ENCODE measurements around the gene AKAP13.

The AKAP13 gene

GRCh38 chr15:85501574-85501973 lies 121.2 kb downstream of the AKAP13 start:
- Mint-ChIP-seq H3K4me3 (no peak overlapping the region), H3K36me3 (ENCODE audit: low read depth) (no peaks in the 10 kb centered on the region), H3K4me1 (peaks cover 82% of the 10 kb centered on the region), H3K27ac (no peak overlapping the region), H3K9me3 (no peaks in the 10 kb centered on the region), H3K27me3 (ENCODE audit: low read depth, poor library complexity) (no peaks in the 10 kb centered on the region)
- TF ChIP-seq CTCF (IDR thresholded peaks at IDR 0.05) = no peak
- no peak for DNase-seq

- TF ChIP-seq CTCF (IDR thresholded peaks at IDR 0.05) = no peak
- Mint-ChIP-seq H3K27me3 (ENCODE audit: low read depth, poor library complexity) (no peaks in the 10 kb centered on the region), H3K27ac (peak overlapping the region; percentile 93), H3K36me3 (ENCODE audit: low read depth) (no peaks in the 10 kb centered on the region), H3K9me3 (no peaks in the 10 kb centered on the region), H3K4me1 (peaks cover 73% of the 10 kb centered on the region), H3K4me3 (no peak overlapping the region)
- no peak for DNase-seq
Observed at GRCh38 chr15:85503151-85503799, 122.9 kb downstream of the AKAP13 start.

DNA sequence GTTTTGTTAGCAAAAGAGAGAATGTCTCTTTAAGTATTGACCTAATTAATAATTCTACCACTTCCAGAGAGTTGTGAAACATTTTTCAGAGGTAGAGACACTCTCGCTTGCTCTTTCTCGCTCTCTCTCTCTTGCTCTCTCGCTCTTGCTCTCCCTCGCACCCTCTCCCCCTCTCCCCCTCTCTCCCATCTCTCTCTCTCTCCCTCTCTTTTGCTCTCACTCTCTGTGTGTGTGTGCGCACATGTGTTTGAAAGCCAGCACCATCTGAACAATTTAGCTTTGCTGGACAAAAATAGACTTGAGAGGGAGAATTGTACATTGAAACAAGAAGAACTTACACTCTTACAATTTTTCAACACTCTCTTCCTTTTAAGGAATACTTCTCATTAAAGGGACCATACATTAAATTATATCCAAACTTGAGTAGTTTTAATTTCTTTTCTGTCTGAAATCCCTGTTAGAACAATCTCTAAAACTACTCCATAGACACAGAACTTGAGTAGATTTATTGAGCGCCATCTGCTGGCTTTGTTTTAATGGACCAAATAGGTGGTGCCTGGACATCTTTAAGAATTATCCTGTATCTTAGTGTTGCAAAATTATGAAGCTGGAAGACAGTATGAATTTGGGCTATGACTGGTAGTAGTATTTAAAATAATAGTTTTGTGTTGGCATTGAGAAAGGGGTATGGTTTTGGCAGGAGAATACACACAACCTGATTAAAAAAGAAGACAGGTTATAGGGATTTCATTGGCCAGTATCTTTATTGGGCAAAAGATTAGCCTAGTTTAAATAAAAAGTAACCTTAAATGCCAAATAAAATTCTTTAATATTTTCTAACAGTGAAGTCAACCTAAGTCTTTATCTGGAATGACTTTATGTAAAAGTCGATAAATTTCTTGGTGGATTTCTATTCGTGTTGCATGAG lies 124.6 kb downstream of the AKAP13 start:
- TF ChIP-seq CTCF (IDR thresholded peaks at IDR 0.05) = peak; percentile 45
- Mint-ChIP-seq H3K9me3 (no peaks in the 10 kb centered on the region), H3K27me3 (ENCODE audit: low read depth, poor library complexity) (no peaks in the 10 kb centered on the region), H3K27ac (peak overlapping the region; percentile 99), H3K4me3 (no peak overlapping the region), H3K4me1 (peaks cover 70% of the 10 kb centered on the region), H3K36me3 (ENCODE audit: low read depth) (no peaks in the 10 kb centered on the region)
- DNase-seq = peak; percentile 25

GRCh38 chr15:85507114-85507513 lies 126.7 kb downstream of the AKAP13 start:
- no peak for DNase-seq
- TF ChIP-seq CTCF (IDR thresholded peaks at IDR 0.05) = no peak
- H3K9me3 Mint-ChIP-seq = no peaks in the 10 kb centered on the region
- peaks cover 57% of the 10 kb centered on the region for H3K4me1 Mint-ChIP-seq
- no peak overlapping the region for H3K4me3 Mint-ChIP-seq
- H3K27ac Mint-ChIP-seq = no peak overlapping the region
- H3K27me3 Mint-ChIP-seq (ENCODE audit: low read depth, poor library complexity) = no peaks in the 10 kb centered on the region
- H3K36me3 Mint-ChIP-seq (ENCODE audit: low read depth) = peaks cover 4% of the 10 kb centered on the region

GRCh38 chr15:85509973-85510372 lies 129.6 kb downstream of the AKAP13 start:
- peak overlapping the region; percentile 79 for H3K27ac Mint-ChIP-seq
- peaks cover 4% of the 10 kb centered on the region for H3K9me3 Mint-ChIP-seq
- no peak for TF ChIP-seq CTCF (IDR thresholded peaks at IDR 0.05)
- no peak for DNase-seq
- no peak overlapping the region for H3K4me3 Mint-ChIP-seq
- no peaks in the 10 kb centered on the region for H3K27me3 Mint-ChIP-seq (ENCODE audit: low read depth, poor library complexity)
- H3K4me1 Mint-ChIP-seq = peaks cover 48% of the 10 kb centered on the region
- H3K36me3 Mint-ChIP-seq (ENCODE audit: low read depth) = peaks cover 14% of the 10 kb centered on the region

Data from nephron progenitor cell (in vitro differentiated cells).